Measurements from ENCODE around the gene ZMYND12. TPM values are rescaled to one million over a fixed set of nuclear protein-coding genes. Genes with fewer than 3 reads are reported as not detected.

The ZMYND12 gene
- total RNA-seq, 1 donor from 2014 or later: 0.23 TPM

DNA sequence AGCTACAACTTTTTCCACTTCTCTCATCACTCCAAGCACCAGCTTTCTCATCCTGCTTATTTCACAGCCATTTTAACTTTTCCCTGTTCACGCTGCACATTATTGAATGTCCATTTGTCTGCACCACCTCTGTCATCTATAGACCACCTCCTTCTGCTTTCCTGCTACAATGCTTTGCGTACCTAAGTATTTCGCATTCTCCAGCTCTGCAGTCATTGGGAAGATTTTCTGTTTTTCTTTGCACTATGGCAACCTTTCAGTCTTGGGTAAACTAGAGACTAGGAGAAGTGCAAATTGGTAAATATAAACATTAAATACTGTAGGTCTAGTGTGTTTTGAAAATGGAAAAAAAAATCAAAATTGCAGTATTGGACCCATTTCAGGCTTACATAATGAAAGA lies 8.1 kb upstream of the ZMYND12 start:
- H3K4me3 Mint-ChIP-seq (ENCODE audit: unreplicated experiment): peak overlapping the region; percentile 75
- TF ChIP-seq, protein P1, sequence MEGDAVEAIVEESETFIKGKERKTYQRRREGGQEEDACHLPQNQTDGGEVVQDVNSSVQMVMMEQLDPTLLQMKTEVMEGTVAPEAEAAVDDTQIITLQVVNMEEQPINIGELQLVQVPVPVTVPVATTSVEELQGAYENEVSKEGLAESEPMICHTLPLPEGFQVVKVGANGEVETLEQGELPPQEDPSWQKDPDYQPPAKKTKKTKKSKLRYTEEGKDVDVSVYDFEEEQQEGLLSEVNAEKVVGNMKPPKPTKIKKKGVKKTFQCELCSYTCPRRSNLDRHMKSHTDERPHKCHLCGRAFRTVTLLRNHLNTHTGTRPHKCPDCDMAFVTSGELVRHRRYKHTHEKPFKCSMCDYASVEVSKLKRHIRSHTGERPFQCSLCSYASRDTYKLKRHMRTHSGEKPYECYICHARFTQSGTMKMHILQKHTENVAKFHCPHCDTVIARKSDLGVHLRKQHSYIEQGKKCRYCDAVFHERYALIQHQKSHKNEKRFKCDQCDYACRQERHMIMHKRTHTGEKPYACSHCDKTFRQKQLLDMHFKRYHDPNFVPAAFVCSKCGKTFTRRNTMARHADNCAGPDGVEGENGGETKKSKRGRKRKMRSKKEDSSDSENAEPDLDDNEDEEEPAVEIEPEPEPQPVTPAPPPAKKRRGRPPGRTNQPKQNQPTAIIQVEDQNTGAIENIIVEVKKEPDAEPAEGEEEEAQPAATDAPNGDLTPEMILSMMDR (IDR thresholded peaks at IDR 0.05; ENCODE audit: insufficient read depth, low read depth, low read length): no peak
- no peak for TF ChIP-seq EZH2 (IDR thresholded peaks at IDR 0.05; ENCODE audit: insufficient read depth, low read length)
- H4K20me1 ChIP-seq (ENCODE audit: insufficient read depth, low read length): no peaks in the 10 kb centered on the region
- H3K27me3 Mint-ChIP-seq (ENCODE audit: low read depth, unreplicated experiment): no peaks in the 10 kb centered on the region
- H3K9me3 ChIP-seq (ENCODE audit: insufficient read depth, low read depth, low read length): no peaks in the 10 kb centered on the region
- no peaks in the 10 kb centered on the region for H3K79me2 ChIP-seq (ENCODE audit: insufficient read depth, low read length)
- H3K4me3 ChIP-seq (ENCODE audit: insufficient read depth, low read depth, low read length): peak overlapping the region; percentile 92
- FAIRE-seq: no peak
- peaks cover 3% of the 10 kb centered on the region for H3K4me1 Mint-ChIP-seq (ENCODE audit: low read depth, unreplicated experiment)
- no peaks in the 10 kb centered on the region for H3K9me3 Mint-ChIP-seq (ENCODE audit: unreplicated experiment)
- peak overlapping the region; percentile 13 for H3K27ac Mint-ChIP-seq (ENCODE audit: unreplicated experiment)
- peaks cover 10% of the 10 kb centered on the region for H3K4me1 ChIP-seq (ENCODE audit: insufficient read depth, low read length)
- H3K36me3 Mint-ChIP-seq (ENCODE audit: low read depth, unreplicated experiment): no peaks in the 10 kb centered on the region
- peak overlapping the region; percentile 98 for H3K4me2 ChIP-seq (ENCODE audit: low read length)
- H3K27ac ChIP-seq (ENCODE audit: low read depth, low read length): no peak overlapping the region
- H3K36me3 ChIP-seq (ENCODE audit: insufficient read depth, low read length): peaks cover 6% of the 10 kb centered on the region
- no peak for DNase-seq (ENCODE audit: low read depth)
- peak overlapping the region; percentile 95 for H2AFZ ChIP-seq (ENCODE audit: low read depth, low read length)
- H3K27me3 ChIP-seq (ENCODE audit: insufficient read depth, low read length): no peaks in the 10 kb centered on the region
- H3K9ac ChIP-seq (ENCODE audit: low read length): peak overlapping the region; percentile 78

DNA sequence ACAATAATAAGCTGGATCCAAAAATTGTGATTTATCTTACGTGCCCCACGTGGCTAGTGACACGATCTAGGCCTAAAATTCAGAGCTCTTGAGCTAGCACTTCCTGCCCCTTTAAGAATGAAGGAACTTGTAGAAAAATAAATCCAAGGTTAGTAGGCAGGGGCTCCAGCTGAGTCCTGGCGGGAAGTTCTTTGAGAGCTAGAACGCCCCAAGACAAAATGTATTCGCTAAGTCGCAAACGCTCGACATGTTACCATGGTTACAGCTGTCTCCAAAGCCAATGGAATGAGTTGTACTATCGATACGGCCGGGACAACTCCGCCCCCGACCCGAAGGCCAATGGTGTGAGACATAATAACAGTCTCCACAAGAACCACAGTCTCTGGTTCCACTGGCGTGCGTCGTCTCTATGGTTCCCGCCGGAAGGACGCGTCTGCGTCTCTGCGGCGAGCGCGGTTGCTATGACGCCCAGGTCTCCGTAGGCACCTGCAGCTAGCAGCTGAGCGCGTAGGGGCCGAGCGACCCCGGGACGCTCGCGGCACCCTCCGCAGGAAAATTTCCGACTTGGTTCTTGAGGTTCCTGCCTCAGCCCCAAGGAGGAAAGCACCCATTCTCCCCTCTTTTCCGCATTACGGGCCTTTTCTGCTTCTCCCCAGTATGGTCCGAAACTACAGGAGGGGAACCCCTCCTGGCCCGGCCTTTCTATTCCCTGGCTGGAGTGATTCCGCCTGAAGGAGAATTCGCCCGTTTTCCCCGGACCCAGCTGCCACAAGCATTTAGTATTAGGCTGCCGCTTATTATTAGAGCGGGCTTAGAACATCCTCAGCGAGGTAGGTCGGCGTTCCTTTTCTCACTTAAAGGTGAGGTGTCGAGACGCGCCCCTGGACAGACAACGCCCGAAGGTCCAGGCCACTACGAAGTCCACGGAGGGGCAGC lies 7.3 kb upstream of the ZMYND12 start, which contains the start of gene CCDC30:
Gene CCDC30 (plus strand): TSS at position 459 of the 936 bp plus-strand sequence. CDS start 17,266 bp downstream, outside the sequence.
- DNase-seq (ENCODE audit: low read depth) (peak; percentile 95), FAIRE-seq (peak; percentile 99)
- Histone ChIP-seq H3K4me3 (ENCODE audit: insufficient read depth, low read depth, low read length) (peak within 1 kb of the TSS; percentile 92), H3K9me3 (ENCODE audit: insufficient read depth, low read depth, low read length) (no peaks in the 10 kb centered on the region), H3K4me1 (ENCODE audit: insufficient read depth, low read length) (peaks cover 10% of the 10 kb centered on the region), H3K9ac (ENCODE audit: low read length) (peak within 1 kb of the TSS; percentile 78), H3K4me2 (ENCODE audit: low read length) (peak within 1 kb of the TSS; percentile 98), H3K27me3 (ENCODE audit: insufficient read depth, low read length) (no peaks in the 10 kb centered on the region), H3K27ac (ENCODE audit: low read depth, low read length) (peak within 1 kb of the TSS; percentile 33), H3K79me2 (ENCODE audit: insufficient read depth, low read length) (no peaks in the 10 kb centered on the region), H2AFZ (ENCODE audit: low read depth, low read length) (peak within 1 kb of the TSS; percentile 95), H3K36me3 (ENCODE audit: insufficient read depth, low read length) (peaks cover 6% of the 10 kb centered on the region), H4K20me1 (ENCODE audit: insufficient read depth, low read length) (no peaks in the 10 kb centered on the region)
- Mint-ChIP-seq H3K27me3 (ENCODE audit: low read depth, unreplicated experiment) (no peaks in the 10 kb centered on the region), H3K27ac (ENCODE audit: unreplicated experiment) (peak within 1 kb of the TSS; percentile 13), H3K36me3 (ENCODE audit: low read depth, unreplicated experiment) (no peaks in the 10 kb centered on the region), H3K4me1 (ENCODE audit: low read depth, unreplicated experiment) (peaks cover 3% of the 10 kb centered on the region), H3K4me3 (ENCODE audit: unreplicated experiment) (peak within 1 kb of the TSS; percentile 75), H3K9me3 (ENCODE audit: unreplicated experiment) (no peaks in the 10 kb centered on the region)
- no peak for TF ChIP-seq EZH2 (IDR thresholded peaks at IDR 0.05; ENCODE audit: insufficient read depth, low read length)
- TF ChIP-seq, protein P1 (IDR thresholded peaks at IDR 0.05; ENCODE audit: insufficient read depth, low read depth, low read length): no peak
